DMS 273 (cell line): ENCODE results near the gene EMP3.

Experiments used
- DNase-seq: peaks from one replicate; lab custom pipeline; 2025; ENCODE audit not compliant: unreplicated experiment; lab: John Stamatoyannopoulos, UW

EMP3 gene

DNA sequence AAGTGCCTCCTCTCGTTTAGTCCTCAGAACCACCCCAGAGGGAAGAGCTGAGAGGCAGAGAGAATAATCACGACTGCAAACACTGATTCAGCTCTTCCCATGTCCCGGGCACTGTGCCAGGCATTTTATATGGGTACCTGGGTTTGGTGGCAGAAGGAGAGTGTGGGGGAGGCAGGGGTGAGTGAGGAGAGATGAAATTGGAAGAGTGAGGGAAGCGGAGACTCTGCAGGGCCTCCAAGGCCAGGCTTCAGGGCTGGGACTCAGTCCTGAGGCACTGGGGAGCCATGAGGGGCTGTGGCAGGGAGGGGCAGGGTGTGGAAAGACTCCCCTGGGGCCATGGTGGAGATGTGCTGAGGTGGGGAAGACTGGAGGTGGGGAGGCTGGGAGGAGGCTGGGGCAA is 47.6 kb downstream of the EMP3 start:
- peak; percentile 97 for DNase-seq

DNA sequence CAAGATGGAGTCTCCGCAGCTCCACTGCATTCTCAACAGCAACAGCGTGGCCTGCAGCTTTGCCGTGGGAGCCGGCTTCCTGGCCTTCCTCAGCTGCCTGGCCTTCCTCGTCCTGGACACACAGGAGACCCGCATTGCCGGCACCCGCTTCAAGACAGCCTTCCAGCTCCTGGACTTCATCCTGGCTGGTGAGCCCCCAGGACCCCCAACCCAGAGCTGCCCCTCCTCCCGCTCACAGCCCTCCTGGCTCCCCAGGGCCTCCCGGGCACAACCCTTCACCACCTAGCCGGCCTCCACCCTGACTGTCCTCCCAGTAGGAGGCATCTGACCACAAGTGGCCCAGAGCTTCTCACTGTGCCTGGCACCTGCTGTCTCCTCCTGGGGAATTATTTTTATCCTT is 48.2 kb downstream of the EMP3 start:
- DNase-seq, result no peak

DNA sequence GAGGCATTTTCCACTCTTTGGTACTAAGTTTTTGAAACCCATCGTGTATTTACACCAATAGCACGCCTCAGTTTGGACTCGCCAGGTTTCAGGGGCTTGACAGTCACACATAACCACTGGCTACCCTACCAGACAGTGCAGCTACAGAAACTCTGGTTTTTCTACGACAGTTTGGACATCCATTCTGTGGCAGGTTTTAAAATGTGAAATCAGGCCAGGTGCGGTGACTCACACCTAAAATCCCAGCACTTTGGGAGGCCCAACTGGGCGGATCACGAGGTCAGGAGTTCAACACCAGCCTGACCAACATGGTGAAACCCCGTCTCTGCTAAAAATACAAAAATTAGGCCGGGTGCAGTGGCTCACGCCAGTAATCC is 52.8 kb downstream of the EMP3 start:
- no peak for DNase-seq

DNA sequence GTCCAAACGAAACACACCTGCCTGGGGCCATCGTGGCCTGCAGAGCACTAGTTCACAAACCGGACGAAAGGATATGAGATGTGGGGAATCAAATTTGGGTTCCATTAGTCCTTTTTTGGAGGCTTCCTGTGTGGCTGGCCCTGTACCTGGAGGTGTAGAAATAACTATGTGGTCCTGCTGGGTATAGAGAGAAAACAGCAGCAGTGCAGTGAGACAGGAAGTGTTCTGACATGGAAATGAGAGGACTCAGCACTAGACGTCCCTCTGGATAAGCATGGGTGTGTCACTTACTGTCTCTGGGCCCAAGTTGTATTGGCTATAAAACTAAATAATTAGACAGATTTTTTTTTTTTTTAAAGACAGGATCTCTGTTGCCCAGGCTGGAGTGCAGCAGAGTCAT is 53.7 kb downstream of the EMP3 start:
- DNase-seq, result no peak
